Activated T-cell treated with anti-CD3 and anti-CD28 coated beads, Interleukin-2, amount 50 U/mL, for 1 hour (primary cell): ENCODE data around the gene MYO7A.

Source experiments
- DNase-seq: peaks from one replicate; pipeline ENCODE4 v3.0.0-alpha.2; 2020

The MYO7A gene

GRCh38 chr11:77232242-77232641, 104.2 kb downstream of the MYO7A start:
- DNase-seq = no peak

- no peak for DNase-seq
Measured at GRCh38 chr11:77233011-77233410, 105.0 kb downstream of the MYO7A start.

GRCh38 chr11:77236901-77237300, 108.9 kb downstream of the MYO7A start:
- no peak for DNase-seq

GRCh38 chr11:77244277-77245027, 116.4 kb downstream of the MYO7A start:
- no peak for DNase-seq

- DNase-seq = no peak
Measured at GRCh38 chr11:77249427-77249826, 121.4 kb downstream of the MYO7A start.

GRCh38 chr11:77250881-77251640, 123.0 kb downstream of the MYO7A start:
- DNase-seq = no peak

- no peak for DNase-seq
Measured at GRCh38 chr11:77252555-77253270, 124.7 kb downstream of the MYO7A start.

GRCh38 chr11:77253690-77254089, 125.6 kb downstream of the MYO7A start:
- DNase-seq = no peak

- DNase-seq = no peak
Measured at GRCh38 chr11:77259641-77260040, 131.6 kb downstream of the MYO7A start.

- no peak for DNase-seq
Measured at GRCh38 chr11:77262803-77263202, 134.8 kb downstream of the MYO7A start.
